Head of caudate nucleus (tissue), 42 donors: ENCODE data around the gene THEM4.
"Not testable (repeated sequence)": the region's sequence is repeated elsewhere in the genome, so short reads cannot be mapped to it uniquely, and the experiment has no call there.

Experiments used
- DNase-seq, 42 donors: peaks; one replicate each; pipeline versions ENCODE4 v3.0.0 to v3.0.0-alpha.2; 2020 to 2021; ENCODE audit warnings: mixed read lengths in 7 of 42
- intact Hi-C: fragments of 100-400 bp; cut with DNase I; formaldehyde crosslinking; loops from one replicate; pipeline ENCODE4 v1.15.0; 2022

The THEM4 gene

DNA sequence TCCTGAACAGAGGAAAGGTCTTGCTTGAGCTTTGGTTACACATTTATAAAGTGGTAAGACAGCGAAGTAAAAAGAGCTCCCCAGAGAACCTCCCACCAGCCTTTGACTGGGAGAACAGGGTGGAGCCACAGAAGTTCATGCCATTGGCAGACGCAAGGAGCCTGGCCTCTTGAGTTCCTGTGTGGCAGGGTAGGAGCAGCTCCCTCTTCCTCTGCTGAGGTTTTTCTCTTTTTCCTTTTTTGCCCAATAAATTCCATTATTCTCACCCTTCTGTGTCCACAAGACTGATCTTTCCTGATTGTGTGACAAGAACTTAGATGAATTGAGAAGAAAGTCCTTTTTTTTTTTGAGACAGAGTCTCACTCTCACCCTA, 4.3 kb downstream of the THEM4 start:
- intact Hi-C loops: no loop called here
- no peak for DNase-seq

DNA sequence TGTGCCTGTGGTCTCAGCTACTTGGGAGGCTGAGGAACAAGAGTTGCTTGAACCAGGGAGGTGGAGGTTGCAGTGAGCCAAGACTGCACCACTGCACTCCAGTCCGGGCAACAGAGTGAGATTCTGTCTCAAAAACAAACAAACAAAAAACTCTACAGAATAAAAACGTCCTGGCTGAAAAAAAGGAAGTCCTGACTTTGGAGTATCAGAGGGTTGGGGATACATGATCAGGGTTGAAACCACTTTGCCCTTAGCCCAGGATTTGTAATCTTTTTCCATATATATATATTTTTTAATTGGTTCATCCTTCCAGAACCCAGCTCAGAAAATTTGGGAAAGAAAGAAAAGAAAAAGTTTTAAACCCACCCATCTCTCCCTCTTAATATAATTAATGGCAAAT, 6.5 kb downstream of the THEM4 start:
- DNase-seq: no peak
- intact Hi-C loops: no loop called here

DNA sequence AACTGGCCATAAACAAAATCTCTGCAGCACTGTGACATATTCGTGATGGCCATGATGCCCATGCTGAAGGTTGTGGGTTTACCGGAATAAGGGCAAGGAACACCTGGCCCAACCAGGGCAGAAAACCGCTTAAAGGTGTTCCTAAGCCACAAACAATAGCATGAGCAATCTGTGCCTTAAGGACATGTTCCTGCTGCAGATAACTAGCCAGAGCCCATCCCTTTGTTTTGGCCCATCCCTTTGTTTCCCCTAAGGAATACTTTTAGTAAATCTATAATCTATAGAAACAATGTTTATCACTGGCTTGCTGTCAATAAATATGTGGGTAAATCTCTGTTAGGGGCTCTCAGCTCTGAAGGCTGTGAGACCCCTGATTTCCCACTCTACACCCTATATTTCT, 8.5 kb downstream of the THEM4 start:
- DNase-seq, intact Hi-C loops: not testable (repeated sequence)

DNA sequence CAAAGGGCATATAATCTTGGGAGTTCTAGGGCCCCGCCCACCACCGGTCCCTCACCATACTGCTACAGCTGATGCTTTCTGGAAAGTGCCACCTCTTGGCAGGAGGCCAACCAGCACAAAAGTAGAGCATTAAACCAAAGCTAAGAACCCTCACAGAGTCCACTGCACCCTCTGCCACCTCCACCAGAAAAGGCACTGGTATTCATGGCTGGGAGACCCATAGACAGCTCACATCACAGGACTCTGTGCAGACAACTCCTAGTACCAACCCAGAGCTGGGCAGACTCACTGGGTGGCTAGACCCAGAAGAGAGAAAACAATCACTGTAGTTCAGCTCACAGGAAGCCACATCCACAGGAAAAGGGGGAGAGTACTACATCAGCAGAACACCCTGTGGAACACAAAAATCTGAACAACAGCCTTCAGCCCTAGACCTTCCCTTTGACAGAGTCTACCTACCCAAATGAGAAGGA, 10.8 kb downstream of the THEM4 start:
- intact Hi-C loops: no loop called here
- DNase-seq: no peak

DNA sequence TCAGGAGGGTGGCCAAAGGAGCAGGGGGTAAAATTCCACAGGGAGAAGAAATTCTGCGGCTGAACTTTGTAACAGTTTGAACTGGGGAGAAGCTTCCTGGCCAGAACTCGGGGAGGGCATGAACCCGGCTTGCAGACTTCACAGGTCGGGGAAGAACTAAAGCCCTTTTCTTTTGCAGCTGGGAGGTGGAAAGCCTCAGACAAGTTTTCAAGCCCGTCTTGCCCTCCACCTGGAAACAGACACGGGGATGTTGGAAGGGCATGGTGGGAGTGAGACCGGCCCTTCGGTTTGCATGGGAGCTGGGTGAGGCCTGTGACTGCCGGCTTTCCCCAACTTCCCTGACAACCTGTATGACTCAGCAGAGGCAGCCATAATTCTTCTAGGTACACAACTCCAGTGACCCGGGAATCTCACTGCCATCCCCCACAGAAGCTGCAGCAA, 11.3 kb downstream of the THEM4 start:
- intact Hi-C loops: no loop called here
- no peak for DNase-seq

DNA sequence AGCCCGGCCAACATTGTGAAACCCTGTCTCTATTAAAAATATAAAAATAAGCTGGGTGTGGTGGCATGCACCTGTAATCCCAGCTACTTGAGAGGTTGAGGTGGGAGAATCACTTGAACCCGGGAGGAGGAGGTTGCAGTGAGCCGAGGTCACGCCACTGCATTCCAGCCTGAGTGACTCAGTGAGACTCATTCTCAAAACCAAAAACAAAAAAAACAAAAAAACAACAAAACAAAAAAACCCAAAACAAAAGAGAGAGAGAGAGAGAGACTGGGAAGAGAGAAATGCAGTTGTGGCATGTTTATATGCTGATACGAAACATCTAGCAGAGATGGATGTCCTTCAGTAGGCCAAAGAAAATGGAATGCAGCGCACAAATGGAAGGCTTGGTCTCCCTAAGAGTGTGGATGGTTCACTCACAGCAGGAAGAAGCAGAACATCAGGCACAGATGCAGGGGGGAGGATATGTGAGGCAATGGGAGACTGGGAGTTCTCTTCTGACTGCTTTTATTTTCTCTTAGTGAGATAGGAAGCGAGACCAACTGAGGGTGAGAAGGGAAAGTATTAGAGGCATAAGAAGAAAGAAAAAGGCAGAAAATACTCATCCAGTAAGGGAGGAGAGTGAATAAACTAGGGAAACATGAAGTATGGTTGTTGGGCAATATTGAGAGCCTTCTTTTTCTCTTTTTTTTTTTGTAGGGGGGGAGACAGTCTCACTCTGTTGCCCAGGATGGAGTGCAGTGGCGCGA, 16.0 kb downstream of the THEM4 start:
- intact Hi-C loops: no loop called here

DNA sequence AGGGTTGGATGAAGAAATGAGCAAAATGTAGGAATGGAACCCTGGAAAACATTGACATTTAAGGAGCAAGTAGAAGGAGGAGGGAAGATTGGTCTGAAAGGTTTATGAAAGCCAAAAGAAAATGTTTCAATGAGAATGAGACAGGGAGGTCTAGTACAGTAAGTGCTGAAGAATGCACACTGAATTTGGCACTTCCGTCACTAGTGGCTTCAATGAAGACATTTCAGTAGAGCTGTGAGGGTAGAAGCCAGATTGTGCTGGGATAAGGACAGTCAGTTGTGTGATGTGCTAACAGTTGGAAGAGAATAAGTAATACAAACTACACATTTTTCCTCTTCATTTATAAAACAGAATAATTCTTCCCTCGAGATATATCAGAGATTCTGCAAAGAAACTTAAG, 17.1 kb downstream of the THEM4 start:
- no peak for DNase-seq
- intact Hi-C loops: no loop called here

More for the DNA sequence above, 16.0 kb downstream of the THEM4 start:
- no peak for DNase-seq

DNA sequence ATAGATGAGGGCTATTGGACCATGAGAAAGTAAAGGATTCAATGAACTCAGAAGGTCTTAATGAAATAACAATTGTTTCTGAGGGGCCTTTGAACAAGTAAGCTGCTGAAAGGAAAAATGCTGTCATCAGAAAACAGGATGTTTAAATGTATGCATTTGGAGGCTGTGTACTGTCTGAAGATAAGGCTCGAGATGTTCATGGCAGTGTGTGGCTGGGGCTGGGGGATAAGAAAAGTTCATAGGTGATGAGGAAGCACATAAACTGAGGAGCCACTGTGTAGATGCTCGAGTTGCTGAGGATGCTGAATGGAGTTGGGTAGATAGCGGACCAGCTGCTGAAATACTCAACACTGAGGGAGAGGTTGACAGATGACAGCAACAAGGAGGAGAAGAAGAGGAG, 17.8 kb downstream of the THEM4 start:
- intact Hi-C loops: no loop called here
- DNase-seq: no peak

DNA sequence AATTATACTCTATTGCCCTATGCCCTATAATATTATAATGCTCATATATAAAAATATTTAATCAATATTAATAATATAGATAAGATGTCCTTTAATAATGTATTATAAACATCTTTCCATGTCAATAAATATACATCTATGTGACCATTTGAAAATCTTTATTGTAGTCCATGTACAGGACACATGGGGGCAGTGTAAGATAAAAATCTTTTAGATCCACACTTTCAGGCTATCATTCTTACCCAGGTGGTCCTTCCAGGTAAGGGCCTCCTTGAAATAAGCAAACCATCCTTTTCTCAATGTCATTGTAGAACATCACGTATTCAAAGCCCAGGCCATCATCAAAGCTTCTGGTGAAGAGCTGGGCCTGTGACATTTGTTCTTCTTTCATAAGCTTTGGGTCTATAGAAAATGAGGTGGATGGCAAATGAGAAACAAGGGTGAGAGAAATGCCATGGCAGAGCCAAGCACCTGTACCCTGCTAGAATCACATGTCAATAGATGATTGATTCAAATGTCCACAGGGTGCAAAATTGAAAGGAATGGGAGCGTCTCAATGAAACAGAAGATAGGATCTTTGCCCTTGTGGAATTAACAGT, 20.2 kb downstream of the THEM4 start:
- intact Hi-C loops: no loop called here
- DNase-seq: no peak

DNA sequence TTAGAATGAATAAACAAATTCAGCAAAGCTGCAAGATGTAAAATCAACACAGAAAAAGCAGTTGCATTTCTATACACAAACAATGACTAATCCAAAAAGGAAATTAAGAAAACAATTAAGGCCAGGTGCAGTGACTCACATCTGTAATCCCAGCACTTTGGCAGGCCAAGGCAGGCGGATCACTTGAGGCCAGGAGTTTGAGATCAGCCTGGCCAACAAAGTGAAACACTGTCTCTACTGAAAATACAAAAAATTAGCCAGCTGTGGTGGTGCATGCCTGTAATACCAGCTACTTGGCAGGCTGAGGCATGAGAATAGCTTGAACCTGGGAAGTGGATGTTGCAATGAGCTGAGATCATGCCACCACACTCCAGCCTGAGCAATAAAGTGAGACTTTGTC, 22.3 kb downstream of the THEM4 start:
- intact Hi-C loops: no loop called here
- no peak for DNase-seq

DNA sequence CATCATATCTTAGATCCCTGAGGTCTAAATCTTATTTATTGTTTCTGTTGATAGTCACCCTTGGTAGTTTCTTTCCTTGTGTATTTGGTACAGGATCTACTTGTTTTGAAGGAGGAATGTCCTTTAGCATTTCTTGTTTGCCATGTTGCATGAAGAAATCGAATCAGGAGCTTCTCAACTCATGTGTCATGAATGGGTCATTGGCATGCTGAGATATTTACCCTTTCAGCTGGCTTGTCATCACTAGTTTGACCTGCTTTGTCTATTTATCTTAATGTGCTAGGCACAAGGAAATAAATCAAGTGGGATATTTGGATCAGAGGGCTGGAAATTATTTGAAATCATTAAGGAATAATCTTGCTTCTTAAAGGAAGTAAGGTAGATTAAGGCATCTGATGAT, 23.8 kb downstream of the THEM4 start:
- intact Hi-C loops: no loop called here
- no peak for DNase-seq

DNA sequence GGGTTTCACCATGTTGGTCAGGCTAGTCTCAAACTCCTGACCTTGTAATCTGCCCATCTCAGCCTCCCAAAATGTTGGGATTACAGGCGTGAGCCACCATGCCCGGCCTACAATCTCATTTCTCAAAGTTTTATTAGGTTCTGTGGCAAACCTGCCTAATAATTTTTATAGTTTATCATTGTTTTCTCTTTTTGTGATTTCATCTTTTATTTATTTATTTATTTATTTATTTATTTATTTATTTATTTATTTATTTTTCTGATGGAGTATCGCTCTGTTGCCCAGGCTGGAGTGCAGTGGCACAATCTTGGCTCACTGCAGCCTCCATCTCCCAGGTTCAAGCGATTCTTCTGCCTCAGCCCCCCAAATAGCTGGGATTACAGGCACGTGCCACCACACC, 24.4 kb downstream of the THEM4 start:
- DNase-seq, intact Hi-C loops: not testable (repeated sequence)

DNA sequence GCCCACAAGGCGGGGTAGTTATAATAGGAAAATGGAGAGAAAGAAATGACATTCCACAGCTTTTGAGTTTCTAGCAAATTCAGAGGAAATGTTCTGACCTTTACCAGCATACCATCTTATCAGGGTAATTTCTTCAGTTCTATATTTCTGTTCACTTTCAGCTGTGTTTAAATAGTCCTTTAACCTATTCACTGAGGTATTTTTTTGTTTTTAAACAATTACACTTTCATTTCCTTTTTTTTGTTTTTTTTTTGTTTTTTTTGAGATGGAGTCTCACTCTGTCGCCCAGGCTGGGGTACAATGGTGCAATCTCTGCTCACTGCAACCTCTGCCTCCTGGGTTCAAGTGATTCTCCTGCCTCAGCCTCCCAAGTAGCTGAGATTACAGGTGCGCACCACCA, 24.9 kb downstream of the THEM4 start:
- intact Hi-C loops, DNase-seq: not testable (repeated sequence)

DNA sequence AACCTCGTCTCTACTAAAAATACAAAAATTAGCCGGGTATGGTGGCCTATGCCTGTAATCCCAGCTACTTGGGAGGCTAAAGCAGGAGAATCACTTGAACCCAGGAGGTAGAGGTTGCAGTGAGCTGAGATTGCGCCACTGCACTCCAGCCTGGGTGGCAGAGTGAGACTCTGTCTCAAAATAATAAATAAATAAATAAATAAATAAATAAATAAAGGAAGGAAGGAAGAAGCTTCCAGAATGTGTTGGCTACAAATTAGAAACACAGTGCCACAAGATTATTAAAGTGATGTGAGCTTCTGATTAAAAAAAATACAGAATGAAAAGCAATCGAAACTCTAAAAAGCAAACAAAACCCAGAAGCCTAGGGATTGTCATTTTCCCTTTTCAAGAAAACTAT, 25.4 kb downstream of the THEM4 start:
- intact Hi-C loops, DNase-seq: not testable (repeated sequence)

DNA sequence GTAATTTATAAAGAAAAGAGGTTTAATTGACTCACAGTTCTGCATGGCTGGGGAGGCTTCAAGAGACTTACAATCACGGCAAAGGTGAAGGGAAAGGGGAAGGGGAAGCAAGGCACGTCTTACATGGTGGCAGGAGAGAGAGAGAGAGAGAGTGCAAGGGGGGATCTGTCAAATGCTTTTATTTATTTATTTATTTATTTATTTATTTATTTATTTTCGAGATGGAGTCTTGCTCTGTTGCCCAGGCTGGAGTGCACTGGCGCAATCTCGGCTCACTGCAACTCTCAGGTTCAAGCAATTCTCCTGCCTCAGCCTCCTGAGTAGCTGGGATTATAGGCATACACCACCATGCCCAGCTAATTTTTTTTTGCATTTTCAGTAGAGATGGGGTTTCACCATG, 26.4 kb downstream of the THEM4 start:
- DNase-seq, intact Hi-C loops: not testable (repeated sequence)

DNA sequence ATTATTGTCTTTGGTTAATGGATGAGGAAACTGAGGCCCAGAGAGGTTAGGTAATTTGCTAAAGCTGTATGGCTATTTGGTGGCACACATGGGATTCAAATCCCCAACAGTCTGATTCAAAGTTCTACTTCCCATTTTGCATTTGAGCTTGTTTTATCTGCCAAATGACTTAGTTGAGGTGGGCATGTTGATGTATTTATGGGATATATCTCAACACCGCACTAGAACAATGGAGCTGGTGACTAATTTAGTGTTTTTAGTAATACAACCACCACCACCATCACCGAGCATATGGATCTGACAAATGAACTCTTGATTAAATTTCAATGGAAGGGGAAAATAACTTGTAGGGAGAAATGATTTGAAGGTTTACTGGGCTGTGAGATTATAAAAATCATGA, 26.8 kb downstream of the THEM4 start:
- intact Hi-C loops: no loop called here

DNA sequence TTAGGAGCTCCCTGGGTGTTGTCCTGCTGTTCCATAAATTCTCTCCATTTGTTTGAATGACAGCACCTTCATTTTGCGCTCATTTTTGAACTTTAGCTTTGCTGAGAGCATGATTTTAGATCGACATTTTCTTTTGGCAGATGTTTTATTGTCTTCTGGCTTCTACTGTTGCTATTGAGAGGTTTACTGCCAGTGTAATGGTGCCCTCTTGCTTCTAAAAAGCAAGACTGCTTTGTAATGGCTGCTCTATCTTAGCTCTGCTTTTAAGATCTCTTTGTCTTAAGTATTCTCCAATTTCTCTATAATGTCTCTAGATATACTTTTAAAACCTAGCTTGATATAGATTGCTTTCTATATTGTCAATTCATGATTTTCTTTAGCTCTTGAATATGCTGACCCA, 27.8 kb downstream of the THEM4 start:
- intact Hi-C loops: no loop called here
- peak in 4 of 42 donors; percentile 10 to 52 (median 14) for DNase-seq

More for the DNA sequence above, 26.8 kb downstream of the THEM4 start:
- DNase-seq: no peak

DNA sequence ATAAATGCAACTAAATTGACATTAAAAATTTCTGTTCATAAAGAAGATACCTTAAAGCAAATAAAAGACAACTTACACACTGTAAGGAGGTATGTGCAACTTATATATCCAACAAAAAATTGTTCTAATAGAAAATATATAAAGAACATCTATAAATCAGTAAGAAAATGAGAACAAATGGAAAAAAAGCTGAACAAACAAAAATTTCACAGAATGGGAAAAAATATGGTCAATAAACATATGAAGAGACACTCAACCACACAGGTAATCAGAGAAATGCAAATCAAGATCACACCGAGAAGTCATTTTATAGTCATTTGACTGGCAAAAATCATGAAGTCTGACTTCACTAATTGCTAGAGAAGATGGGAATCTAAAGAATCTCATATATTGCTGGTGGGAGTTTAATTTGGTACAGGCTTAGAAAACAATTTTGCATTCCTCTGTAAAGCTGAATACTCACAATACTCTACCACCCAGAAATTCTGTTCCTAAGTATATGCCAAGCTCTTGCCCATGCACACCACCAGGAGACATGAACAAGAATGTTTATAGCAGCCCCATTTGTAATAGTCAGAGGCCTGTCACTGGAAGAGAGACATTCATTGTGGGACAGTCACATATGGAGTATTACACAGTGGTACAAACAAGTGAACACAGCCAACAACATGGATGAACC, 33.8 kb downstream of the THEM4 start:
- DNase-seq: no peak
- intact Hi-C loops: no loop called here

DNA sequence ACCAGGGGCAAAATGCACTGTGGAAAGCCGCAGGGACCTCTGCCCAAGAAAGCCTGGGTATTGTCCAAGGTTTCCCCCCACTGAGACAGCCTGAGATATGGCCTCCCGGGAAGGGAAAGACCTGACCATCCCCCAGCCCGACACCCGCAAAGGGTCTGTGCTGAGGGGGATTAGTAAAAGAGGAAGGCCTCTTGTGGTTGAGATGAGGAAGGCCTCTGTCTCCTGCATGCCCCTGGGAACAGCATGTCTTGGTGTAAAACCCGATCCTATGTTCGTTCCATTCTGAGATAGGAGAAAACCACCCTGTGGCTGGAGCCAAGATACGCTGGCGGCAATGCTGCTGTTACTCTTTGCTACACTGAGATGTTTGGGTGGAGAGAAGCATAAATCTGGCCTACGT, 36.5 kb downstream of the THEM4 start:
- intact Hi-C loops, DNase-seq: not testable (repeated sequence)

DNA sequence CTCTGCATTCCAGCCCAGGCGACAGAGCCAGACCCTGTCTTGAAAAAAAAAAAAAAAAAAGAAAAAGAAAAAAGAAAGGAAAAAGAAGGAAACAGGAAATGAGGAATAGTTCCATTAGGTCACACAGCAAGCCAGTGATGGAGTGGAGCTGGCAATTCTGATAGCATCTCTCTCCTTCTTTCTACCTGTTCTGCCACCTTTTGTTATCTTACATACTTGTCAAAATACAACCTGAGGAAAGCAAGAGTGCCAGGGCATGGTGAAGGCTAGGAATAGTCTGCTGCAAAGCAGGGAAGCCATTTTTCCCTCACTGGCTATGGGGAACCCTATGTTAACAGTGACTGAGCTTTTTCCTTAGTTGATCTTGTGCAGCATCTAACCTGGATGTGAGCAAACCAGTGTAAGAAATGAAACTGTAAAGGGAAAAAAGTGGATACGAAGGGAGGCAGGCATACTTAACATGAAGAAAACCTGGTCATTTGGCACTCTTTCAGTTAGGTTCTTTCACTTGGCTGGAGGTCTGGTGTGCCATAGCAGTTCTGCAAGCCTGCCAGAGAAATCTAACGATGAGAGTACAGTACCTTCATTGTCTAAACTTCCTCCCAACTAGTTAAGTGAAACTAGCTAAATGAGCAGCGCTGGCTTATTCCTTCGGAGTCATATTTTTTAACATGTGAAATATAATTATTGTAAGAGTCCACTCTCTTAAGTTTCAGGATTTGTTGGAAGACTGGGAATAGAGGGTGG, 37.9 kb downstream of the THEM4 start:
- peak in 1 of 42 donors; percentile 19 for DNase-seq
- intact Hi-C loops: no loop called here
